ENCODE results near the gene IFNE.

Gene IFNE

GRCh38 chr9:21521448-21521847 is 39.3 kb upstream of the IFNE start:
- no peak for ATAC-seq
- TF ChIP-seq OSR1 (CRISPR knock-in tag; IDR thresholded peaks at IDR 0.05) (no peak), CSDC2 (CRISPR knock-in tag; IDR thresholded peaks at IDR 0.05) (no peak), ESRRG (CRISPR knock-in tag; IDR thresholded peaks at IDR 0.05) (no peak), ISL1 (CRISPR knock-in tag; IDR thresholded peaks at IDR 0.05) (no peak), TOX (CRISPR knock-in tag; IDR thresholded peaks at IDR 0.05; ENCODE audit: borderline replicate concordance) (no peak), ZFP3 (CRISPR knock-in tag; IDR thresholded peaks at IDR 0.05) (no peak), CSRNP3 (CRISPR knock-in tag; IDR thresholded peaks at IDR 0.05) (no peak), ZC3H10 (CRISPR knock-in tag; IDR thresholded peaks at IDR 0.05) (no peak), POU6F1 (CRISPR knock-in tag; IDR thresholded peaks at IDR 0.05; ENCODE audit: borderline replicate concordance, low read depth) (no peak), TSHZ2 (CRISPR knock-in tag; IDR thresholded peaks at IDR 0.05) (no peak), PATZ1 (CRISPR knock-in tag; IDR thresholded peaks at IDR 0.05; ENCODE audit: borderline replicate concordance) (no peak), ARNTL (CRISPR knock-in tag; IDR thresholded peaks at IDR 0.05; ENCODE audit: borderline replicate concordance, low read depth) (no peak), RARB (CRISPR knock-in tag; IDR thresholded peaks at IDR 0.05) (no peak), PPARA (CRISPR knock-in tag; IDR thresholded peaks at IDR 0.05; ENCODE audit: borderline replicate concordance) (no peak), GLIS3 (CRISPR knock-in tag; IDR thresholded peaks at IDR 0.05) (no peak), ZNF565 (CRISPR knock-in tag; conservative IDR thresholded peaks at IDR 0.05; ENCODE audit: low read depth) (no peak), ZNF8 (CRISPR knock-in tag; IDR thresholded peaks at IDR 0.05) (no peak), TCF4 (CRISPR knock-in tag; IDR thresholded peaks at IDR 0.05; ENCODE audit: borderline replicate concordance) (no peak)

GRCh38 chr9:21520501-21521228 is 38.6 kb upstream of the IFNE start:
- no peak for ATAC-seq
- TF ChIP-seq ESRRG (CRISPR knock-in tag; IDR thresholded peaks at IDR 0.05) = no peak
- TF ChIP-seq ARNTL (CRISPR knock-in tag; IDR thresholded peaks at IDR 0.05; ENCODE audit: borderline replicate concordance, low read depth) = no peak
- no peak for TF ChIP-seq CSRNP3 (CRISPR knock-in tag; IDR thresholded peaks at IDR 0.05)
- no peak for TF ChIP-seq SNAI2 (CRISPR knock-in tag; IDR thresholded peaks at IDR 0.05)
- no peak for TF ChIP-seq TSHZ2 (CRISPR knock-in tag; IDR thresholded peaks at IDR 0.05)
- TF ChIP-seq RARB (CRISPR knock-in tag; IDR thresholded peaks at IDR 0.05) = no peak
- no peak for TF ChIP-seq PPARA (CRISPR knock-in tag; IDR thresholded peaks at IDR 0.05; ENCODE audit: borderline replicate concordance)
- no peak for TF ChIP-seq ZNF565 (CRISPR knock-in tag; conservative IDR thresholded peaks at IDR 0.05; ENCODE audit: low read depth)
- TF ChIP-seq TOX (CRISPR knock-in tag; IDR thresholded peaks at IDR 0.05; ENCODE audit: borderline replicate concordance) = no peak
- no peak for TF ChIP-seq POU6F1 (CRISPR knock-in tag; IDR thresholded peaks at IDR 0.05; ENCODE audit: borderline replicate concordance, low read depth)
- TF ChIP-seq PATZ1 (CRISPR knock-in tag; IDR thresholded peaks at IDR 0.05; ENCODE audit: borderline replicate concordance) = no peak
- no peak for TF ChIP-seq TCF4 (CRISPR knock-in tag; IDR thresholded peaks at IDR 0.05; ENCODE audit: borderline replicate concordance)
- no peak for TF ChIP-seq GLIS3 (CRISPR knock-in tag; IDR thresholded peaks at IDR 0.05)
- TF ChIP-seq ZFP30 (CRISPR knock-in tag; IDR thresholded peaks at IDR 0.05) = no peak
- TF ChIP-seq CSDC2 (CRISPR knock-in tag; IDR thresholded peaks at IDR 0.05) = no peak
- no peak for TF ChIP-seq OSR1 (CRISPR knock-in tag; IDR thresholded peaks at IDR 0.05)
- no peak for TF ChIP-seq ZNF70 (CRISPR knock-in tag; IDR thresholded peaks at IDR 0.05)
